SK-N-SH (cell line): ENCODE measurements around the gene MEF2C. TPM values are rescaled to one million over a fixed set of nuclear protein-coding genes. Genes with fewer than 3 reads are reported as not detected.

Experiments used
- CTCF ChIA-PET: fragments of 300-600, 350-600 bp; formaldehyde crosslinking; extraction: SDS; loops from one replicate; lab custom pipeline; 2021; lab: Yijun Ruan, JAX
- POLR2A ChIA-PET: fragments of 350-600 bp; sonication (Branson Sonifier 250); formaldehyde crosslinking; extraction: SDS; loops from one replicate; lab custom pipeline; 2020; ENCODE audit warnings: antibody characterized with exemption, inconsistent platforms; lab: Yijun Ruan, JAX
- DNase-seq: peaks from one replicate; pipeline ENCODE4 v3.0.0; 2012
- H2AFZ ChIP-seq: fragments of 200-600 bp; sonication (generic); 2 replicates; pipeline ENCODE4 v1.8.1; 2016; ENCODE audit warnings: antibody characterized with exemption, mild to moderate bottlenecking, low read depth
- H3F3A ChIP-seq: fragments of 200-600 bp; sonication (generic); replicated peaks from 2 replicates; pipeline ENCODE3; 2016; ENCODE audit warnings: antibody characterized with exemption, mild to moderate bottlenecking; ENCODE audit not compliant: insufficient read depth
- H3K27ac ChIP-seq, 2 experiments: fragments of 200-500 bp in 1 of 2; fragments of 200-600 bp in 1 of 2; sonication (Bioruptor generic) in 1 of 2; sonication (generic), shearing (Covaris generic) in 1 of 2; 2 replicates each; pipeline versions ENCODE4 v1.5.1 to v1.6.1; 2014 to 2016; ENCODE audit warnings: low read depth in 2 of 2, inconsistent platforms in 1 of 2, low read length in 1 of 2, mild to moderate bottlenecking in 1 of 2, mixed read lengths in 1 of 2
- H3K27me3 ChIP-seq: fragments of 200-600 bp; sonication (generic), shearing (Covaris generic); 2 replicates; pipeline ENCODE4 v1.6.1; 2016; ENCODE audit warnings: mixed run types; ENCODE audit not compliant: insufficient read depth
- H3K36me3 ChIP-seq, 2 experiments: fragments of 200-500 bp in 1 of 2; fragments of 200-600 bp in 1 of 2; sonication (Bioruptor generic) in 1 of 2; sonication (generic) in 1 of 2; replicated peaks in 1 of 2; 2 replicates each; pipeline versions ENCODE3 to v1.5.1; 2014 to 2016; ENCODE audit warnings: low read length in 1 of 2, mild to moderate bottlenecking in 1 of 2; ENCODE audit not compliant: insufficient read depth in 2 of 2, control insufficient read depth in 1 of 2
- H3K4me1 ChIP-seq, 2 experiments: fragments of 200-500 bp in 1 of 2; fragments of 200-600 bp in 1 of 2; sonication (Bioruptor generic) in 1 of 2; sonication (generic), shearing (Covaris generic) in 1 of 2; 2 replicates each; pipeline versions ENCODE4 v1.5.1 to v1.6.1; 2014 to 2016; ENCODE audit warnings: low read depth in 1 of 2, low read length in 1 of 2, mixed run types in 1 of 2; ENCODE audit not compliant: insufficient read depth in 2 of 2, control insufficient read depth in 1 of 2
- H3K4me2 ChIP-seq: fragments of 200-600 bp; sonication (generic), shearing (Covaris generic); 2 replicates; pipeline ENCODE4 v1.6.1; 2017; ENCODE audit warnings: mixed run types
- H3K4me3 ChIP-seq, 2 experiments: fragments of 200-500 bp in 1 of 2; fragments of 200-600 bp in 1 of 2; sonication (Bioruptor generic) in 1 of 2; sonication (generic), shearing (Covaris generic) in 1 of 2; 2 replicates each; pipeline versions ENCODE4 v1.5.1 to v1.8.1; 2014 to 2016; ENCODE audit warnings: low read depth in 2 of 2, inconsistent platforms in 1 of 2, low read length in 1 of 2, mild to moderate bottlenecking in 1 of 2, mixed read lengths in 1 of 2, moderate library complexity in 1 of 2
- H3K79me2 ChIP-seq: fragments of 200-600 bp; sonication (generic); 2 replicates; pipeline ENCODE4 v1.8.1; 2017; ENCODE audit warnings: mild to moderate bottlenecking; ENCODE audit not compliant: insufficient read depth
- H3K9ac ChIP-seq: fragments of 200-600 bp; sonication (generic); 2 replicates; pipeline ENCODE4 v1.6.1; 2017; ENCODE audit warnings: mixed run types
- H3K9me2 ChIP-seq: fragments of 200-600 bp; sonication (generic); 2 replicates; pipeline ENCODE4 v1.6.1; 2017; ENCODE audit warnings: mixed run types
- H3K9me3 ChIP-seq: fragments of 200-600 bp; sonication (generic); 2 replicates; pipeline ENCODE4 v1.6.1; 2017; ENCODE audit warnings: mixed run types, mild to moderate bottlenecking, moderate library complexity
- H4K20me1 ChIP-seq: fragments of 200-600 bp; sonication (generic); 2 replicates; pipeline ENCODE4 v1.6.1; 2017; ENCODE audit warnings: mild to moderate bottlenecking, mixed run types; ENCODE audit not compliant: insufficient read depth
- CHD2 ChIP-seq: fragments of 150-350 bp; IDR thresholded peaks from 2 replicates; pipeline ENCODE4 v1.6.1; 2018; ENCODE audit warnings: low read length; ENCODE audit not compliant: partially characterized antibody
- EP300 ChIP-seq, 2 experiments: IDR thresholded peaks; 2 replicates each; pipeline versions ENCODE4 v1.4.0 to v1.6.1; 2012; ENCODE audit warnings: borderline replicate concordance in 1 of 2, low read depth in 1 of 2, low read length in 1 of 2
- EZH2phosphoT487 ChIP-seq: fragments of 200-600 bp; sonication (generic); IDR thresholded peaks from 2 replicates; pipeline ENCODE4 v1.6.1; 2017; ENCODE audit warnings: low read depth, mixed run types, mild to moderate bottlenecking, antibody characterized with exemption, moderate library complexity, borderline replicate concordance
- FOSL2 ChIP-seq: IDR thresholded peaks from 2 replicates; pipeline ENCODE4 v1.4.0; 2012; ENCODE audit warnings: low read depth, mild to moderate bottlenecking, moderate library complexity, borderline replicate concordance
- FOXJ3 ChIP-seq: sonication (generic); formaldehyde crosslinking; IDR thresholded peaks from 2 replicates; pipeline ENCODE4 v1.5.1; 2020; ENCODE audit warnings: mild to moderate bottlenecking, missing genetic modification reagents
- FOXM1 ChIP-seq: IDR thresholded peaks from 2 replicates; pipeline ENCODE4 v1.4.0; 2012; ENCODE audit warnings: low read depth, mild to moderate bottlenecking
- GATA2 ChIP-seq: sonication (generic); formaldehyde crosslinking; IDR thresholded peaks from 2 replicates; pipeline ENCODE4 v1.5.0; 2020; ENCODE audit warnings: mild to moderate bottlenecking, missing genetic modification reagents
- MEF2A ChIP-seq: IDR thresholded peaks from 2 replicates; pipeline ENCODE4 v1.4.0; 2012; ENCODE audit warnings: low read depth, borderline replicate concordance
- MXI1 ChIP-seq: IDR thresholded peaks from 2 replicates; pipeline ENCODE4 v1.6.1; 2012; ENCODE audit warnings: mild to moderate bottlenecking, low read depth, low read length, improper control_type of control experiment
- NFIC ChIP-seq: IDR thresholded peaks from 2 replicates; pipeline ENCODE4 v1.4.0; 2012; ENCODE audit warnings: borderline replicate concordance
- PBX3 ChIP-seq: IDR thresholded peaks from 2 replicates; pipeline ENCODE4; 2012
- RCOR1 ChIP-seq: fragments of 150-350 bp; IDR thresholded peaks from 2 replicates; pipeline ENCODE4 v1.6.1; 2017; ENCODE audit warnings: antibody characterized with exemption, low read length
- SMC3 ChIP-seq: IDR thresholded peaks from 2 replicates; pipeline ENCODE4 v1.6.1; 2012; ENCODE audit warnings: low read depth, low read length, improper control_type of control experiment
- TAF1 ChIP-seq: IDR thresholded peaks from 2 replicates; pipeline ENCODE4 v1.6.1; 2012; ENCODE audit warnings: low read depth, mild to moderate bottlenecking, low read length, moderate library complexity, borderline replicate concordance
- USF2 ChIP-seq: fragments of 150-350 bp; IDR thresholded peaks from 2 replicates; pipeline ENCODE4 v1.6.1; 2017; ENCODE audit warnings: antibody characterized with exemption, low read length, low read depth, borderline replicate concordance
- YY1 ChIP-seq: IDR thresholded peaks from 2 replicates; pipeline ENCODE4 v1.4.0; 2012; ENCODE audit warnings: low read depth, mild to moderate bottlenecking
- WGBS: methylation state at CpG from one replicate; pipeline ENCODE4 v1.1.6; 2017; ENCODE audit warnings: low lambda C conversion rate; 5-methylcytosine and 5-hydroxymethylcytosine counted together
- polyA plus RNA-seq, 3 experiments: library from polyadenylated mRNA; depleted of rRNA; stranded (reverse); fragments of >200 nt; gene quantifications; 2 replicates each; pipeline ENCODE4 v1.2.3, GENCODE V29; 2012
- TF ChIP-seq, protein P1 (sequence below): fragments of 150-350 bp; IDR thresholded peaks from 2 replicates; pipeline ENCODE4 v1.6.1; 2016; ENCODE audit warnings: mild to moderate bottlenecking, low read depth, low read length

The MEF2C gene
- polyA plus RNA-seq, 1 of the 3 experiments (the other 2 are of a cell fraction), result 1.2 TPM

DNA sequence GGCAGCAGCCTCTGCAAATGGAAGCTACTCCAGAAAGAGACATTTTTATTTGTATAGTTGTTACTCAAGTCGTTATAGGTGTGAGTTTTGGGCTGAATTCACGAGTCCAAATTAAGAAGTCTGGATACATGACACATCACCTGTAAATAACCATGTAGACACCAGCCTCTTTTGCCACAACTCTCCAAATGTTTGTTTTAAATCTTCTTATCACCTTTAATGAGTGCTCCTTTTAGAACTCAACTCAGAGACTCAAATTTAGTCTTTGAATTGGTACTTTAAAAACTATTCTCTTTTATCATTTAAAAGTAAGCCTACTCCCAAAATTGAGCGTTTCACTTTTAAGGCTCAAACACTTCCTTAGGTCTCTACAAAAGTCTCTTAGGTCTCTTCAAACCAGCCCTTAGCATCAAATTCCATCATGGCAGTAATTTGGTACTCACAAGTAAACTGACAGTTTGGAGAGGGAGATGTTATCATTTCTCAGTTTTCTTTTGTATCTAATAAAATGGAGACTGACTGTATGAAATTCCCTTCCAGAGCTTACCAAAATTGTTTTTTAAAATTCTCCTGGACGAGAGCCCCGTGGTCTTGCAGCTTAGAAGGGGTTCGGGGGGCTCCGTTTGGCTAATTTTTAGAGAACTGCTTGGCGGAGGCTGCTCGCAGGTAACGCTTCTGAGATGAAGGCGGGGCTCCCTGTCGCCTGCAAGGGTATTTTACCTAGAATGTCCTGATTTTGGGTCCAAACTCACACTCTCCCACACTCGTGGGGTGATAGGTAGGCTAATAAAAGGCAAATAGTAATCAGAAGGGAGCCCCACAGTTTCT is 194.6 kb downstream of the MEF2C start:
- no peak for DNase-seq
- Histone ChIP-seq H3K27ac (no peak overlapping the region), H3K4me1 (peaks cover 5 to 17% of the 10 kb centered on the region in 2 experiments; a peak in 1 of 4 replicates), H3K9me3 (no peaks in the 10 kb centered on the region), H3K36me3 (no peaks in the 10 kb centered on the region), H3K4me2 (no peak overlapping the region), H2AFZ (no peak overlapping the region), H3K9ac (no peak overlapping the region), H3K27me3 (peaks cover 96% of the 10 kb centered on the region), H3K4me3 (no peak overlapping the region), H4K20me1 (no peaks in the 10 kb centered on the region), H3K9me2 (no peaks in the 10 kb centered on the region), H3K79me2 (no peaks in the 10 kb centered on the region), H3F3A (no peaks in the 10 kb centered on the region)
- TF ChIP-seq RCOR1, result no peak
- no peak for TF ChIP-seq MXI1
- TF ChIP-seq NFIC, result no peak
- no peak for TF ChIP-seq SMC3
- no peak for TF ChIP-seq MEF2A
- no peak for TF ChIP-seq EZH2phosphoT487
- TF ChIP-seq TAF1, result no peak
- TF ChIP-seq GATA2 (CRISPR knock-in tag), result no peak
- no peak for TF ChIP-seq FOSL2
- TF ChIP-seq USF2, result no peak
- CTCF ChIA-PET, result interaction anchor here (1.0 to 5.9 kb wide), 4 partner anchors 8 to 908 kb away, joined by 3 to 83 read pairs (median 6); no protein-coding TSS in a partner anchor
- WGBS, result 8% methylated on average over 12 of the region's 13 CpGs
- POLR2A ChIA-PET, result no interaction called here

GRCh38 chr5:88687373-88687911 is 195.5 kb downstream of the MEF2C start:
- Histone ChIP-seq H3K9me3 (no peaks in the 10 kb centered on the region), H3K4me2 (no peak overlapping the region), H3K9ac (no peak overlapping the region), H3K27me3 (peaks cover 96% of the 10 kb centered on the region), H3K79me2 (no peaks in the 10 kb centered on the region), H3F3A (no peaks in the 10 kb centered on the region), H3K36me3 (no peaks in the 10 kb centered on the region), H2AFZ (no peak overlapping the region), H3K9me2 (no peaks in the 10 kb centered on the region), H3K4me3 (no peak overlapping the region), H3K27ac (no peak overlapping the region), H3K4me1 (peaks cover 5 to 15% of the 10 kb centered on the region in 2 experiments; a peak in 1 of 4 replicates), H4K20me1 (no peaks in the 10 kb centered on the region)
- ChIA-PET CTCF (interaction anchor here (1.3 kb wide), 1 partner anchor 906 kb away, joined by 6 read pairs; no protein-coding TSS in a partner anchor), POLR2A (no interaction called here)
- no peak for DNase-seq
- 4% methylated on average over 11 of the region's 11 CpGs for WGBS
- TF ChIP-seq PBX3 (no peak), YY1 (no peak), FOXM1 (no peak), USF2 (no peak), FOXJ3 (CRISPR knock-in tag) (no peak), CHD2 (no peak), NFIC (no peak), EP300 (IDR thresholded peaks at IDR 0.05; ENCODE audit: borderline replicate concordance in 1 of 2, low read depth in 1 of 2, low read length in 1 of 2) (no peak)
- TF ChIP-seq, protein P1, sequence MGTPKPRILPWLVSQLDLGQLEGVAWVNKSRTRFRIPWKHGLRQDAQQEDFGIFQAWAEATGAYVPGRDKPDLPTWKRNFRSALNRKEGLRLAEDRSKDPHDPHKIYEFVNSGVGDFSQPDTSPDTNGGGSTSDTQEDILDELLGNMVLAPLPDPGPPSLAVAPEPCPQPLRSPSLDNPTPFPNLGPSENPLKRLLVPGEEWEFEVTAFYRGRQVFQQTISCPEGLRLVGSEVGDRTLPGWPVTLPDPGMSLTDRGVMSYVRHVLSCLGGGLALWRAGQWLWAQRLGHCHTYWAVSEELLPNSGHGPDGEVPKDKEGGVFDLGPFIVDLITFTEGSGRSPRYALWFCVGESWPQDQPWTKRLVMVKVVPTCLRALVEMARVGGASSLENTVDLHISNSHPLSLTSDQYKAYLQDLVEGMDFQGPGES, result no peak
